ENCODE data around the gene ZFYVE28. TPM values are rescaled to one million over a fixed set of nuclear protein-coding genes. Genes with fewer than 3 reads are reported as not detected.

Gene ZFYVE28
- total and polyA plus RNA-seq, 2 experiments from 2014 or later = 4.6 to 9.6 TPM

DNA sequence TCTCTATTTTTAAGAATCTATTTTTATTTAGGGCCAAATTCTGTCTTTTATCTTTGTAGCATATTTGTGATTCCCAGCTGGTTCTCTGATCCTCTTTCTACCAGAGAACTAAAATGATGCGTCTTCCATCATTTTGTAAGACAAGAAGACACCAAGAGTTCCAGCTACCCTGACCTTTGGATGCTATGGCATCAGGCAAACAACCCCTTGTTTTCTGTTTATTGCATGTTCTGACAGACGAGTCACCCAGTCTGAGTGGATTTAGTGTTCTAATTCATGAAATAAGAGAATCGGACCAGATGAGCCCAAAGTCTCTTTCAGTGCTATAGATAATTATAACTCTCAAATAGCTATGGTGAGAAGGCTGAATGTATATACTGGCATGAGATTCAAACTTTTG is 69.7 kb downstream of the ZFYVE28 start:
- no peaks in the 10 kb centered on the region for H3K27me3 ChIP-seq (replicated peaks; ENCODE audit: insufficient read depth)
- WGBS, 2 experiments (ENCODE audit: low coverage in 1 of 2, low lambda C conversion rate in 2 of 2, missing lambda C conversion rate in 2 of 2) = 92 to 93% methylated on average over 3 of the region's 3 CpGs
- no peaks in the 10 kb centered on the region for H3F3A ChIP-seq (ENCODE audit: insufficient read depth)
- no peak overlapping the region for H2AFZ ChIP-seq
- no peaks in the 10 kb centered on the region for H3K9me2 ChIP-seq (ENCODE audit: insufficient read depth)
- H3K4me3 ChIP-seq = no peak overlapping the region
- no peaks in the 10 kb centered on the region for H3K36me3 ChIP-seq (ENCODE audit: low read depth)
- in situ Hi-C loops (cut with MboI) = no loop called here
- H3K9ac ChIP-seq = no peak overlapping the region
- TF ChIP-seq EZH2phosphoT487 (IDR thresholded peaks at IDR 0.05; ENCODE audit: insufficient read depth, low read depth) = no peak
- TF ChIP-seq EZH2 (IDR thresholded peaks at IDR 0.05; ENCODE audit: insufficient read depth, poor library complexity, severe bottlenecking) = no peak
- H3K4me1 ChIP-seq (ENCODE audit: insufficient read depth) = no peaks in the 10 kb centered on the region
- H3K9me3 ChIP-seq (ENCODE audit: low read depth) = no peaks in the 10 kb centered on the region
- no peak overlapping the region for H3K4me2 ChIP-seq (ENCODE audit: unreplicated experiment)
- H3K79me2 ChIP-seq (ENCODE audit: insufficient read depth) = no peaks in the 10 kb centered on the region
- H4K20me1 ChIP-seq (ENCODE audit: insufficient read depth) = no peaks in the 10 kb centered on the region; the same call in 1 of the 2 replicates
- no peak for DNase-seq
- no peak overlapping the region for H3K27ac ChIP-seq

DNA sequence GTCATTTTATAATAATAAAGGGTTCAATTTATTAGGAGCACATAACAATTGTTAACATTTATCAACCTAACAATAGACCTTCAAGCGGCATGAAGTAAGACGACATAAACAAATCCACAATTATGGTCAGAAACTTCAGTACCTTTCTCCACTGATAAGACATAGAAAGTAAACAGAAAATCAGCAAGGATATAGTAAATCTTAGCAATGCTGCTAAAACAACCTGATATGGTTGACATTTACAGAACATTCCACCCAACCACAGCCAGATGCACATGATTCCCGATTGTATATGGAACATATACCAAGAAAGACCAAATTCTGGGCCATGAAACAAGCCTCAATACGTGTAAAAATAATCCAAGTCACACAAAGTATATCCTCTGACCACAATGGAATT is 71.3 kb downstream of the ZFYVE28 start:
- in situ Hi-C loops (cut with MboI) = no loop called here
- Histone ChIP-seq H3K9me2 (ENCODE audit: insufficient read depth) (no peaks in the 10 kb centered on the region), H3K4me2 (ENCODE audit: unreplicated experiment) (no peak overlapping the region), H3K4me3 (no peak overlapping the region), H3K4me1 (ENCODE audit: insufficient read depth) (no peaks in the 10 kb centered on the region), H3K9ac (no peak overlapping the region), H3F3A (ENCODE audit: insufficient read depth) (no peaks in the 10 kb centered on the region), H2AFZ (no peak overlapping the region), H4K20me1 (ENCODE audit: insufficient read depth) (no peaks in the 10 kb centered on the region; the same call in 1 of the 2 replicates), H3K27me3 (replicated peaks; ENCODE audit: insufficient read depth) (no peaks in the 10 kb centered on the region), H3K36me3 (ENCODE audit: low read depth) (no peaks in the 10 kb centered on the region), H3K79me2 (ENCODE audit: insufficient read depth) (no peaks in the 10 kb centered on the region), H3K9me3 (ENCODE audit: low read depth) (no peaks in the 10 kb centered on the region), H3K27ac (no peak overlapping the region)
- DNase-seq = no peak
- TF ChIP-seq EZH2 (IDR thresholded peaks at IDR 0.05; ENCODE audit: insufficient read depth, poor library complexity, severe bottlenecking) = no peak
- TF ChIP-seq EZH2phosphoT487 (IDR thresholded peaks at IDR 0.05; ENCODE audit: insufficient read depth, low read depth) = no peak
- WGBS, 2 experiments (ENCODE audit: low coverage in 1 of 2, low lambda C conversion rate in 2 of 2, missing lambda C conversion rate in 2 of 2) = 74% methylated on average over 4 of the region's 4 CpGs

DNA sequence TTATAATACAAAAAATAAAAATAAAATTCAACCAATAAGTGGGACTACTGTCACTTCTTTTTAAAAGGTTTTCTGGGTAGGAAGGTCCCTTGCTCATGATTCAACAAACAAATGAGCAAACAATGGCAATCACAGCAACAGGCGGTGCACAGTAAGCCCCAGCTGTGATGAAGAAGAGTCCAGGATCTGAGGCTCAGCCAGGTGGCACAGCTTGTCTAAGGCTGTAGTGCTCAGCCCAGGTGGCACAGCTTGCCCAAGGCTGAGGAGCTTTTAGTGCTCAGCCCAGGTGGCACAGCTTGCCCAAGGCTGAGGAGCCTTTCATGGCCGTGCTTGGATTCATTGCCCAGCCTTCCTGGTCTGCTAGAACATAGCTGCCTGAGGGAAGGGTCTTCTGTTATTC is 75.0 kb downstream of the ZFYVE28 start:
- Histone ChIP-seq H3K4me2 (ENCODE audit: unreplicated experiment) (no peak overlapping the region), H3K36me3 (ENCODE audit: low read depth) (no peaks in the 10 kb centered on the region), H3K27ac (no peak overlapping the region), H2AFZ (no peak overlapping the region), H3K4me3 (no peak overlapping the region), H4K20me1 (ENCODE audit: insufficient read depth) (no peaks in the 10 kb centered on the region; the same call in 1 of the 2 replicates), H3K79me2 (ENCODE audit: insufficient read depth) (no peaks in the 10 kb centered on the region), H3K27me3 (replicated peaks; ENCODE audit: insufficient read depth) (no peaks in the 10 kb centered on the region), H3K4me1 (ENCODE audit: insufficient read depth) (no peaks in the 10 kb centered on the region), H3K9me2 (ENCODE audit: insufficient read depth) (no peaks in the 10 kb centered on the region), H3F3A (ENCODE audit: insufficient read depth) (no peaks in the 10 kb centered on the region), H3K9ac (no peak overlapping the region), H3K9me3 (ENCODE audit: low read depth) (no peaks in the 10 kb centered on the region)
- no peak for TF ChIP-seq EZH2phosphoT487 (IDR thresholded peaks at IDR 0.05; ENCODE audit: insufficient read depth, low read depth)
- no peak for TF ChIP-seq EZH2 (IDR thresholded peaks at IDR 0.05; ENCODE audit: insufficient read depth, poor library complexity, severe bottlenecking)
- no peak for DNase-seq
- in situ Hi-C loops (cut with MboI) = no loop called here
- WGBS, 2 experiments (ENCODE audit: low coverage in 1 of 2, low lambda C conversion rate in 2 of 2, missing lambda C conversion rate in 2 of 2) = 90 to 91% methylated on average over 2 of the region's 2 CpGs

DNA sequence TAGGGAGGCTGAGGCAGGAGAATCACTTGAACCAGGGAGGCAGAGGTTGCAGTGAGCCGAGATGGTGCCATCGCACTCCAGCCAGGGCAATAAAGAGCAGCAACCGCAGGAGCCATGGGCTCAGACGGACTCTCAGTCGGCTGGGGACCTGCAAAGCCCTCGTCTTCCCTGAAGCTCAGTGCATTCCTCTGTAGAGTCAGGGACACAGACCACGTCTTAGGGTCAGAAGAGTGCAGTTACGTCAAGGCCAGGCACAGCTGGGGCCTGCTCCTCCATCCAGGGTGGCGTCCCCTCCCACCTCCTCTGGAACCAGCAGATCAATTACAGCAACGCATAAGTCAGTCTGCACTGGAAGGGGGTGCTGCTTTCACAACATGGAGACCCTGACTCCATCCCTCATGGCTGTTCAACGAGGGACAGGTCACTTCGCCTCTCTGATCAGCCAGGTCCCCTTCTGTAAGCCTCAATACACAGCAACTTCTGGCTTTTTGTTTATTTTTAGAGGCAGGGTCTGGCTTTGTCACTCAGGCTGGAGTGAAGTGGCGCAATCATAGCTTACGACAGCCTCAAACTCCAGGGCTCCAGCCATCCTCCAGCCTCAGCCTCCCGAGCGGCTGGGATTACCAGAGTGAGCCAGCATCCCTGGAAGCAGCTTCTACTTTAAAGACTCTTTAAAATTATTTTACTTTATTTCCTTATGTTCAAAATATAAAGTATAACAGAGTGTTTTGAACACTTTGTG is 76.4 kb downstream of the ZFYVE28 start:
- H3K79me2 ChIP-seq (ENCODE audit: insufficient read depth) = no peaks in the 10 kb centered on the region
- H3K36me3 ChIP-seq (ENCODE audit: low read depth) = no peaks in the 10 kb centered on the region
- no peaks in the 10 kb centered on the region for H3K4me1 ChIP-seq (ENCODE audit: insufficient read depth)
- H3K4me3 ChIP-seq = no peak overlapping the region
- no peaks in the 10 kb centered on the region for H3F3A ChIP-seq (ENCODE audit: insufficient read depth)
- H4K20me1 ChIP-seq (ENCODE audit: insufficient read depth) = no peaks in the 10 kb centered on the region; the same call in 1 of the 2 replicates
- no peaks in the 10 kb centered on the region for H3K9me2 ChIP-seq (ENCODE audit: insufficient read depth)
- WGBS, 2 experiments (ENCODE audit: low coverage in 1 of 2, low lambda C conversion rate in 2 of 2, missing lambda C conversion rate in 2 of 2) = 91 to 92% methylated on average over 16 of the region's 16 CpGs
- H2AFZ ChIP-seq = no peak overlapping the region
- no peak overlapping the region for H3K9ac ChIP-seq
- no peak for DNase-seq
- TF ChIP-seq EZH2 (IDR thresholded peaks at IDR 0.05; ENCODE audit: insufficient read depth, poor library complexity, severe bottlenecking) (no peak), EZH2phosphoT487 (IDR thresholded peaks at IDR 0.05; ENCODE audit: insufficient read depth, low read depth) (no peak)
- H3K9me3 ChIP-seq (ENCODE audit: low read depth) = no peaks in the 10 kb centered on the region
- no peak overlapping the region for H3K4me2 ChIP-seq (ENCODE audit: unreplicated experiment)
- no peaks in the 10 kb centered on the region for H3K27me3 ChIP-seq (replicated peaks; ENCODE audit: insufficient read depth)
- in situ Hi-C loops (cut with MboI) = no loop called here
- H3K27ac ChIP-seq = no peak overlapping the region
